Loucy (cell line): Measurements from ENCODE around the gene TAX1BP1.

Source experiments
- CTCF ChIP-seq: fragments of 200-600 bp; sonication (generic); conservative IDR thresholded peaks from 2 replicates; pipeline ENCODE4 v1.5.1; 2014; ENCODE audit warnings: mild to moderate bottlenecking, antibody characterized with exemption, low read length
- EZH2phosphoT487 ChIP-seq: fragments of 200-600 bp; IDR thresholded peaks from 2 replicates; pipeline ENCODE4 v1.6.1; 2018; ENCODE audit warnings: antibody characterized with exemption, mild to moderate bottlenecking, moderate library complexity, borderline replicate concordance

DNA sequence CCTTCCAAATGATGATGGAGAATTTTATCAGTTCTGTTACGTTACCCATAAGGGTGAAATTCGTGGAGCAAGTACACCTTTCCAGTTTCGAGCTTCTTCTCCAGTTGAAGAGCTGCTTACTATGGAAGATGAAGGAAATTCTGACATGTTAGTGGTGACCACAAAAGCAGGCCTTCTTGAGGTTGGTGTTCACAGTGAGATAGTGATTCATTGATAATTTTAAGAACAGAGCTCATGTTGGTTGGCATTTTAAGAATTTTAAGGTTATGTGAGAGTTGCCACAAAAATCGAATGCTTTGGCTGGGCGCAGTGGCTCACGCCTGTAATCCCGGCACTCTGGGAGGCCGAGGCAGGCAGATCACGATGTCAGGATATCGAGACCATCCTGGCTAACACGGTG lies 25.9 kb downstream of the TAX1BP1 start:
- TF ChIP-seq CTCF (no peak), EZH2phosphoT487 (no peak)
